Measurements from ENCODE around the gene KLHL36. TPM values are rescaled to one million over a fixed set of nuclear protein-coding genes. Genes with fewer than 3 reads are reported as not detected.
"Not testable (repeated sequence)": the region's sequence is repeated elsewhere in the genome, so short reads cannot be mapped to it uniquely, and the experiment has no call there.

The KLHL36 gene
- total RNA-seq, 1 donor from 2014 or later: 72.7 TPM

DNA sequence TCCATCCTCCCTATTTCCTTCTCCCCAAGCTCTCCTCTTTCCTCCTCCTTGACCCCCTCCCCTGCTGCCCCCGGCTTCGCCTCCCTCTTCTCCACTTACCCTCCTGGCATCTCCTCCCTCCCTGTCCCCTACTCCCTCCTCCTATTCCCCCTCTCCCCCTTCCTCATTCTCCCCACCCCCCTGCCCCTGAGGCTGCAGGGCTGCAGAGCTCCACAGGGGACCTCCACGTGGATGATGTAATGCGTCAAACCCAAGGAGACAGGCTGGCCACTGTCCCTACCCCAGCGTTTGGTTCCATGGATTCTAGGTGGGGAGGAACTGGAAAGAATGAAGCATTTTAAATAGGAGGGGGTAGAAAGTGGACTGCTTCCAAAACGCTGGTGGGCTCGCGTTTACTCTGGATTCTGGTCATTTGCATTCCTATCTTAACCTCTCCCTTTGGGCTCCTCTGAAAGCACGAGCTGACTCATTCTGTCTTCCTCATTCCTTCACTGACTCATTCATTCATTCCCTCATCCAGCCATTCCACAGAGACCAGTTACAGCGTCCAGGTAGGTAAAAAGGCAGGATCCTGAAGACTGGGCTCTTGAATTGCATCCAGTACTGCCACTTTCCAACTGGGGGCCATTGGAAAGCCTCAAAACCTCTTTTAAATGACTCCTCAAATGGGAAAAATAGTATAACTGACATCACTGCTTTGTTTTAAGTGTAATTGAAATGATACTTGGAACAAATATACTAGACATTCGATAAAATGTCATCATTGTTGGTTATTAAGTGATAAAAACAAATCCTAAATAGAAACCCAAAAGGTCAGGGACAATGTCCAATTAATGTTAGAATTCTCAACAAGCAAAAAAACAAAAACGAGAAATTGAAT lies 29.5 kb upstream of the KLHL36 start:
- ATAC-seq (ENCODE audit: low read depth) (no peak), DNase-seq (no peak)
- TF ChIP-seq, protein P1, sequence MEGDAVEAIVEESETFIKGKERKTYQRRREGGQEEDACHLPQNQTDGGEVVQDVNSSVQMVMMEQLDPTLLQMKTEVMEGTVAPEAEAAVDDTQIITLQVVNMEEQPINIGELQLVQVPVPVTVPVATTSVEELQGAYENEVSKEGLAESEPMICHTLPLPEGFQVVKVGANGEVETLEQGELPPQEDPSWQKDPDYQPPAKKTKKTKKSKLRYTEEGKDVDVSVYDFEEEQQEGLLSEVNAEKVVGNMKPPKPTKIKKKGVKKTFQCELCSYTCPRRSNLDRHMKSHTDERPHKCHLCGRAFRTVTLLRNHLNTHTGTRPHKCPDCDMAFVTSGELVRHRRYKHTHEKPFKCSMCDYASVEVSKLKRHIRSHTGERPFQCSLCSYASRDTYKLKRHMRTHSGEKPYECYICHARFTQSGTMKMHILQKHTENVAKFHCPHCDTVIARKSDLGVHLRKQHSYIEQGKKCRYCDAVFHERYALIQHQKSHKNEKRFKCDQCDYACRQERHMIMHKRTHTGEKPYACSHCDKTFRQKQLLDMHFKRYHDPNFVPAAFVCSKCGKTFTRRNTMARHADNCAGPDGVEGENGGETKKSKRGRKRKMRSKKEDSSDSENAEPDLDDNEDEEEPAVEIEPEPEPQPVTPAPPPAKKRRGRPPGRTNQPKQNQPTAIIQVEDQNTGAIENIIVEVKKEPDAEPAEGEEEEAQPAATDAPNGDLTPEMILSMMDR (IDR thresholded peaks at IDR 0.05): no peak
- peak overlapping the region; percentile 26 for H3K27ac Mint-ChIP-seq
- H3K4me3 Mint-ChIP-seq: peak overlapping the region; percentile 42
- intact Hi-C loops (cut with micrococcal nuclease): loop anchor here (1.0 kb wide), 3 partner anchors 20 to 108 kb away; no protein-coding TSS in a partner anchor
- ChIA-PET POLR2A (interaction anchor here (0.6 to 10.7 kb wide), 11 partner anchors 11 to 128 kb away, joined by 3 to 333 read pairs (median 7); no protein-coding TSS in a partner anchor), CTCF (interaction anchor here (0.7 to 3.4 kb wide), 9 partner anchors 11 to 121 kb away, joined by 3 to 12 read pairs (median 3); no protein-coding TSS in a partner anchor)
- H3K36me3 Mint-ChIP-seq (ENCODE audit: low read depth): peaks cover 32% of the 10 kb centered on the region
- H3K27me3 Mint-ChIP-seq: no peaks in the 10 kb centered on the region
- H3K4me1 Mint-ChIP-seq: peaks cover 69% of the 10 kb centered on the region
- no peaks in the 10 kb centered on the region for H3K9me3 Mint-ChIP-seq

DNA sequence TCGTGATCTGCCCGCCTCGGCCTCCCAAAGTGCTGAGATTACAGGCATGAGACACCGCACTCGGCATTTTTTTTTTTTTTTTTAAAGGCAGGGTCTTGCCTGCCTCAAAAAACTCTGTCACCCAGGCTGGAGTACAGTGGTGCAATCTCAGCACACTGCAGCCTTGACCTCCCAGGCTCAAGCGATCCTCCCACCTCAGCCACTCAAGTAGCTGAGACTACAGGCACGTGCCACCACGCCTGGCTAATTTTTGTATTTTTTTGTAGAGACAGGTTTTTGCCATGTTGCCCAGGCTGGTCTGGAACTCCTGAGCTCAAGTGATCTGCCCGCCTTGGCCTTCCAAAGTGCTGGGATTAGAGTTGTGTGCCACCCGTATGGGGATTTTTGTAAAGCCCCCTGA lies 27.4 kb upstream of the KLHL36 start:
- peaks cover 12% of the 10 kb centered on the region for H3K36me3 Mint-ChIP-seq (ENCODE audit: low read depth)
- CTCF ChIA-PET: interaction anchor here (0.7 to 5.4 kb wide), 15 partner anchors 20 to 434 kb away, joined by 3 to 166 read pairs (median 5); partner anchors contain the start of gene TAF1C
- H3K4me3 Mint-ChIP-seq; H3K9me3 Mint-ChIP-seq; ATAC-seq (ENCODE audit: low read depth); DNase-seq; H3K27me3 Mint-ChIP-seq: not testable (repeated sequence)
- H3K4me1 Mint-ChIP-seq: peaks cover 48% of the 10 kb centered on the region
- peak overlapping the region; percentile 62 for H3K27ac Mint-ChIP-seq
- POLR2A ChIA-PET: interaction anchor here (0.7 to 3.3 kb wide), 14 partner anchors 9 to 1300 kb away, joined by 3 to 26 read pairs (median 4); no protein-coding TSS in a partner anchor
- intact Hi-C loops (cut with micrococcal nuclease): loop anchor here (5.0 kb wide), 2 partner anchors 36 to 466 kb away; no protein-coding TSS in a partner anchor

DNA sequence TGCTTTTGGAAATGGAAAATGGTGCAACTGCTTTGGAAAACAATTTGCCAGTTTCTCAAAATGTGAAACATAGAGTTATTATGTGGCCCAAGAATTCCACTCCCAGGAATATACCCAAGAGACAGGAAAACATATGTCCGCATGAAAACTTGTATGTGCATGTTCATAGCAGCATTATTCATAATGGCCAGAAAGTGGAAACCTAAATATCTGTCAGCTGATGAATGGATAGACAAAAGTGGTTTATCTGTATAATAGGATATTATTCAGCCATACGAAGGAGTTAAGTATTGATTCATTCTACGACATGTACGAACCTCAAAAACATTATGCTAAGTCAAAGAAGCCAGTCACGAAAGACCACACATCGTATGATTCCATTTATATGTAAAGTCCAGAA lies 22.8 kb upstream of the KLHL36 start:
- POLR2A ChIA-PET: no interaction called here
- intact Hi-C loops (cut with micrococcal nuclease): no loop called here

DNA sequence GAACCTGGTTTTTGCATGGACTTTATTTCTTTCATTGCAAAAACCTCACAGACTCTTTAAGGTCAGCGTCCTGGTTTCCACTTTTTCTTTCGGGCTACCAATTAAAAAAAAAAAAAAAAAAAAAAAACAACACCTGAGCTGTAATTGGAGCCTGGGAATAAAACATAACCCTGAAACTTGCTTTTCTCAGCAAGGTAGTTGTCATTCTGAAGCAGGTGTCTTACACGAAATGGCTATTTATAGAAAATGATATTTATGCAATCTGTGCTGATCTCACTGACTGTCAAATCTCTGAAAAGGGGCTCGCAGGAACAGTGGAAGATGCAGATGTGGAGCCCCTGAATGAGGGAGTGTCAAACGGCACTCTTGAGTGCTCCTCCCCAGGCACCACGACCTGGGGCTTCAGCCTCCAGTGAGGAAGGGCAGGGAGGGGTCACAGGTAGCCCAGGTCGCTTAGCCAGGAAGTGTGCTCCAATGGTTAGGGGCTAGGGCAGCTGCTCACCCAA lies 20.0 kb upstream of the KLHL36 start:
- H3K4me3 Mint-ChIP-seq: no peak overlapping the region
- ChIA-PET CTCF (interaction anchor here (1.4 kb wide), 1 partner anchor 97 kb away, joined by 3 read pairs; no protein-coding TSS in a partner anchor), POLR2A (interaction anchor here (0.9 kb wide), 1 partner anchor 30 kb away, joined by 3 read pairs; no protein-coding TSS in a partner anchor)
- H3K27me3 Mint-ChIP-seq: no peaks in the 10 kb centered on the region
- DNase-seq (no peak), ATAC-seq (ENCODE audit: low read depth) (no peak)
- peaks cover 27% of the 10 kb centered on the region for H3K4me1 Mint-ChIP-seq
- intact Hi-C loops (cut with micrococcal nuclease): no loop called here
- TF ChIP-seq, protein P1 (IDR thresholded peaks at IDR 0.05): no peak
- H3K9me3 Mint-ChIP-seq: no peaks in the 10 kb centered on the region
- no peaks in the 10 kb centered on the region for H3K36me3 Mint-ChIP-seq (ENCODE audit: low read depth)
- peak overlapping the region; percentile 18 for H3K27ac Mint-ChIP-seq

More for the DNA sequence above, 22.8 kb upstream of the KLHL36 start:
- Mint-ChIP-seq H3K36me3 (ENCODE audit: low read depth) (no peaks in the 10 kb centered on the region), H3K9me3 (no peaks in the 10 kb centered on the region), H3K4me1 (peaks cover 30% of the 10 kb centered on the region), H3K4me3 (no peak overlapping the region), H3K27ac (no peak overlapping the region), H3K27me3 (no peaks in the 10 kb centered on the region)
- TF ChIP-seq, protein P1 (IDR thresholded peaks at IDR 0.05): no peak
- DNase-seq (no peak), ATAC-seq (ENCODE audit: low read depth) (no peak)
- CTCF ChIA-PET: interaction anchor here (5.2 kb wide), 1 partner anchor 115 kb away, joined by 166 read pairs; no protein-coding TSS in a partner anchor

DNA sequence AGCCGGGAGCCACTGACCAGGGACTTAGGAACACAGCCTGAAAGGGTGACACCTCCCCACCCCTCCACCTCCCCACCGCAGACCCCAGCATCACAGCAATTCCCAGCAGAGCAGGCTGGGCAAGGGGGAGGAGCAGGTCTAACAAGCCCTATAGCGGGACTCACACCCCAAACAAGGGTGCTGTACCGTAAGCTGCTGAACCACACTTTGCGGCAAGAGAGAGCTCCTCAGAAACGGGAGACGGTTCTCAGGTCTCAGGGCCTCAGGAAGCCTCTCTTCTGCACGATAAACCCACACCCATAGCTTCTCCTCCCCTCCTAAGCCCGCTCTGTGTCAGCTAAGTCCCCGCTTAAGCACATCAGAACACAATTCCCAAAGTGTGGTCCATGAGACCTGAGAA lies 18.7 kb upstream of the KLHL36 start:
- DNase-seq (no peak), ATAC-seq (ENCODE audit: low read depth) (no peak)
- CTCF ChIA-PET: interaction anchor here (1.0 to 1.5 kb wide), 3 partner anchors 43 to 97 kb away, joined by 3 read pairs; no protein-coding TSS in a partner anchor
- Mint-ChIP-seq H3K9me3 (no peaks in the 10 kb centered on the region), H3K4me3 (no peak overlapping the region), H3K27ac (no peak overlapping the region), H3K36me3 (ENCODE audit: low read depth) (no peaks in the 10 kb centered on the region), H3K27me3 (no peaks in the 10 kb centered on the region), H3K4me1 (peaks cover 27% of the 10 kb centered on the region)
- intact Hi-C loops (cut with micrococcal nuclease): no loop called here
- TF ChIP-seq, protein P1 (IDR thresholded peaks at IDR 0.05): no peak
- POLR2A ChIA-PET: no interaction called here
